ENCODE data around the gene CTNNA3.

The CTNNA3 gene

GRCh38 chr10:66535439-66535838, 1160.6 kb downstream of the CTNNA3 start:
- no peak overlapping the region for H3K4me3 ChIP-seq (ENCODE audit: low read depth, low read length)
- no peak for TF ChIP-seq CTCF (IDR thresholded peaks at IDR 0.05; ENCODE audit: low read depth, low read length)

DNA sequence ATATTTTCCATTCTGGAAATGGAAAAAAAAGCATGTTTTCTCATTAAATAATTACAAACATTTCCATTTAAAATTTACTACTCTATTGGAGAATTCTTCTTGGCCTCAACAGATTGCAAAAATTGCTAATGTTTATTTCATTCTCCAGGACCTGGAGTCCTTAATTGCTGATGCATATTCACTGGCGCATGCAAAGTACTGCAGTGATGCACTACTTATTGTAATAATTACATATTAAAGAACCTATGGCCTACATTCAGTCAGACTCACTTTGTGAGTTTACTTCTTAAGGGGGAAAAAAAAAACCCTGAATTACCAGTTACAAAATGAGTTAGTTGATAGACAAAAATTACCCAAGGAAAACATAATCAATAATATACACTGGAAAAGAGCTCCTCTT, 1161.1 kb downstream of the CTNNA3 start:
- no peak for TF ChIP-seq CTCF (IDR thresholded peaks at IDR 0.05; ENCODE audit: low read depth, low read length)
- H3K4me3 ChIP-seq (ENCODE audit: low read depth, low read length) = no peak overlapping the region

DNA sequence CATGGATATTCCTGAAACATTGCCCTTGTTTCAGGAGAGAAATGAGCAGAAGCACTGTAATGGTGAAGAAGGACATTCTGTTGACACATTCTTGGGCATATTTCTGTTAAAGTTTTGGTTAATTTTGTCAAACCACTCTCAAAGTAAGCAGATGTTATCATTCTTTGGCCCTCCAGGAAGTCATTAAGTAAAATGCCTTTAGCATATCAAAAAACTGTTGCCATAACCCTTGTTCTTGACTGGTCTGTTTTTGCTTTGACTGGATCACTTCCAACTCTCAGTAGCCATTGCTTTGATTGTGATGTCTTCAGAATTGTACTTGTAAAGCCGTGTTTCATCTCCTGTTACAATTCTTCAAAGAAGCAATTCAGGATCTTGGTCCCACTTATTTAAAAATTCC, 1174.5 kb downstream of the CTNNA3 start:
- H3K4me3 ChIP-seq (ENCODE audit: low read depth, low read length) = no peak overlapping the region
- TF ChIP-seq CTCF (IDR thresholded peaks at IDR 0.05; ENCODE audit: low read depth, low read length) = no peak

DNA sequence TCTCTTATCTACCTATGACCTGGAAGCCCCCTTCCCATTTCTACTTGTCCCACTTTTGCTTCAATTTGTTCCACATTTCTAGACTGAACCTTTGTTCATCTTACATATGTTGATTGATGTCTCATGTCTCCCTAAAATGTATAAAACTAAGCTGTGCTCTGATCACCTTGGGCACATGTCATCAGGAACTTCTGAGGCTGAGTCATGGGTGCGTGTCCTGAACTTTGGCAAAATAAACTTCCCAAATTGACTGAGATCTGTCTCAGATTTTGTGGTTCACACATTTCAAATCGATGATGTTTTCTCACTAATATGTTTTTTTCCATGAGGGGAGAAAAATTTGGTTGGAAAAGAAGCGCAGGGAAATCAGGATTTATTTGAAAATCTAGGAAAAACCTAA, 1176.4 kb downstream of the CTNNA3 start:
- TF ChIP-seq CTCF (IDR thresholded peaks at IDR 0.05; ENCODE audit: low read depth, low read length) = no peak
- H3K4me3 ChIP-seq (ENCODE audit: low read depth, low read length) = no peak overlapping the region

GRCh38 chr10:66514666-66515065, 1181.3 kb downstream of the CTNNA3 start:
- no peak for TF ChIP-seq CTCF (IDR thresholded peaks at IDR 0.05; ENCODE audit: low read depth, low read length)
- no peak overlapping the region for H3K4me3 ChIP-seq (ENCODE audit: low read depth, low read length)

GRCh38 chr10:66513504-66513903, 1182.5 kb downstream of the CTNNA3 start:
- no peak for TF ChIP-seq CTCF (IDR thresholded peaks at IDR 0.05; ENCODE audit: low read depth, low read length)
- H3K4me3 ChIP-seq (ENCODE audit: low read depth, low read length) = no peak overlapping the region

- H3K4me3 ChIP-seq (ENCODE audit: low read depth, low read length) = no peak overlapping the region
- TF ChIP-seq CTCF (IDR thresholded peaks at IDR 0.05; ENCODE audit: low read depth, low read length) = no peak
Observed at GRCh38 chr10:66505003-66505657, 1190.9 kb downstream of the CTNNA3 start.
